GM23338 (cell line): Measurements from ENCODE around the gene GPRC6A. TPM values are rescaled to one million over a fixed set of nuclear protein-coding genes. Genes with fewer than 3 reads are reported as not detected.

ENCODE experiments used
- ATAC-seq: fragments of 200-7000 bp; cut with Tn5 transposase; 3 replicates; pipeline ENCODE4 v1.9.1; 2020
- DNase-seq: peaks from one replicate; pipeline ENCODE4 v3.0.0-alpha.2; 2015; ENCODE audit warnings: low spot score
- H2AFZ ChIP-seq: fragments of 200-600 bp; sonication (generic); 2 replicates; pipeline ENCODE4 v1.8.0; 2016; ENCODE audit warnings: antibody characterized with exemption, mild to moderate bottlenecking, moderate library complexity
- H3F3A ChIP-seq: fragments of 200-600 bp; sonication (generic); replicated peaks from 2 replicates; pipeline ENCODE4 v1.8.0; 2017; ENCODE audit warnings: antibody characterized with exemption, mixed run types, low read depth
- H3K27ac ChIP-seq: fragments of 200-600 bp; sonication (generic); 2 replicates; pipeline ENCODE4 v1.6.1; 2016; ENCODE audit warnings: low read depth
- H3K27me3 ChIP-seq: fragments of 200-600 bp; sonication (generic); 2 replicates; pipeline ENCODE4 v1.8.0; 2016; ENCODE audit warnings: mild to moderate bottlenecking, mixed run types, moderate library complexity; ENCODE audit not compliant: insufficient read depth
- H3K36me3 ChIP-seq: fragments of 200-600 bp; sonication (generic); 2 replicates; pipeline ENCODE4 v1.8.0; 2016; ENCODE audit warnings: mild to moderate bottlenecking; ENCODE audit not compliant: insufficient read depth
- H3K4me1 ChIP-seq: fragments of 200-600 bp; sonication (generic); 2 replicates; pipeline ENCODE4 v1.8.0; 2016; ENCODE audit warnings: mild to moderate bottlenecking, moderate library complexity; ENCODE audit not compliant: insufficient read depth
- H3K4me2 ChIP-seq: fragments of 200-600 bp; sonication (generic); 2 replicates; pipeline ENCODE4 v1.7.1; 2017; ENCODE audit warnings: mixed run types
- H3K4me3 ChIP-seq: fragments of 200-600 bp; sonication (generic); 2 replicates; pipeline ENCODE4 v1.6.1; 2016; ENCODE audit warnings: mixed run types
- H3K79me2 ChIP-seq: fragments of 200-600 bp; sonication (generic); replicated peaks from 2 replicates; pipeline ENCODE4 v1.8.0; 2017; ENCODE audit warnings: mild to moderate bottlenecking; ENCODE audit not compliant: insufficient read depth
- H3K9me2 ChIP-seq: fragments of 200-600 bp; sonication (generic); 2 replicates; pipeline ENCODE4 v1.8.0; 2017; ENCODE audit not compliant: insufficient read depth
- H4K20me1 ChIP-seq: fragments of 200-600 bp; sonication (generic); replicated peaks from 2 replicates; pipeline ENCODE4 v1.8.0; 2017; ENCODE audit warnings: mild to moderate bottlenecking; ENCODE audit not compliant: insufficient read depth
- H3K27ac Mint-ChIP-seq: 2 replicates; pipeline ENCODE4 v1.8.0; 2020; ENCODE audit warnings: inconsistent platforms, mild to moderate bottlenecking, moderate library complexity, mixed read lengths
- H3K27me3 Mint-ChIP-seq: 3 replicates; pipeline ENCODE4 v1.8.0; 2022; ENCODE audit warnings: low read depth, mild to moderate bottlenecking, moderate library complexity, mixed read lengths, inconsistent platforms; ENCODE audit not compliant: insufficient read depth, poor library complexity
- H3K36me3 Mint-ChIP-seq: 3 replicates; pipeline ENCODE4 v1.8.0; 2021; ENCODE audit warnings: low read depth, mild to moderate bottlenecking, inconsistent platforms, moderate library complexity, mixed read lengths
- H3K4me1 Mint-ChIP-seq: 3 replicates; pipeline ENCODE4 v1.8.0; 2020; ENCODE audit warnings: mild to moderate bottlenecking, inconsistent platforms, mixed read lengths
- H3K4me3 Mint-ChIP-seq: 3 replicates; pipeline ENCODE4 v1.8.0; 2021; ENCODE audit warnings: moderate library complexity, mild to moderate bottlenecking, inconsistent platforms, mixed read lengths
- H3K9me3 Mint-ChIP-seq: 3 replicates; pipeline ENCODE4 v1.8.0; 2020; ENCODE audit warnings: moderate library complexity, mild to moderate bottlenecking, inconsistent platforms, mixed read lengths
- CREB1 ChIP-seq: fragments of 250-450 bp; sonication (Bioruptor Pico); IDR thresholded peaks from 2 replicates; pipeline ENCODE4 v1.5.0; 2020; ENCODE audit warnings: low read depth, mild to moderate bottlenecking, moderate library complexity
- CTCF ChIP-seq, 2 experiments: fragments of 200-600 bp in 1 of 2; sonication (generic) in 1 of 2; conservative IDR thresholded peaks; 2 replicates each; pipeline versions ENCODE4 v1.5.1 to v1.6.1; 2016 to 2017; ENCODE audit warnings: antibody characterized with exemption in 2 of 2, low read depth in 2 of 2, mild to moderate bottlenecking in 2 of 2, moderate library complexity in 1 of 2
- ETS1 ChIP-seq: IDR thresholded peaks from 2 replicates; pipeline ENCODE4 v1.6.1; 2016; ENCODE audit warnings: antibody characterized with exemption
- EZH2phosphoT487 ChIP-seq: fragments of 200-600 bp; sonication (generic); IDR thresholded peaks from one replicate; pipeline ENCODE4 v1.8.1; 2018; ENCODE audit warnings: antibody characterized with exemption; ENCODE audit not compliant: unreplicated experiment
- JUNB ChIP-seq: IDR thresholded peaks from one replicate; pipeline ENCODE4 v1.6.1; 2016; ENCODE audit warnings: antibody characterized with exemption; ENCODE audit not compliant: unreplicated experiment
- POLR2AphosphoS5 ChIP-seq: IDR thresholded peaks from 2 replicates; pipeline ENCODE4 v1.6.1; 2016; ENCODE audit warnings: antibody characterized with exemption, low read depth
- STAT1 ChIP-seq: IDR thresholded peaks from one replicate; pipeline ENCODE4 v1.6.1; 2016; ENCODE audit warnings: antibody characterized with exemption; ENCODE audit not compliant: unreplicated experiment
- ZNF114 ChIP-seq: fragments of 250-450 bp; sonication (Bioruptor Pico); IDR thresholded peaks from 2 replicates; pipeline ENCODE4 v1.5.0; 2020; ENCODE audit warnings: mild to moderate bottlenecking, moderate library complexity
- ZNF331 ChIP-seq: fragments of 250-450 bp; sonication (Bioruptor Pico); IDR thresholded peaks from 2 replicates; pipeline ENCODE4 v1.5.0; 2020; ENCODE audit warnings: low read depth, mild to moderate bottlenecking, moderate library complexity
- polyA plus RNA-seq: library from polyadenylated mRNA; unstranded; fragments of >200 nt; fragmentation: Nextera tagmentation; extraction: Ambion mirVana; gene quantifications from 2 replicates; pipeline ENCODE4 v1.2.1, GENCODE V29; 2016
- total RNA-seq: library from RNA; depleted of rRNA; stranded (reverse); fragments of >200 nt; shearing (Covaris generic); gene quantifications from 2 replicates; pipeline ENCODE4 v1.2.3, GENCODE V29; 2014

The GPRC6A gene
- total and polyA plus RNA-seq, 2 experiments from 2014 or later, result 0.21 to 0.45 TPM

DNA sequence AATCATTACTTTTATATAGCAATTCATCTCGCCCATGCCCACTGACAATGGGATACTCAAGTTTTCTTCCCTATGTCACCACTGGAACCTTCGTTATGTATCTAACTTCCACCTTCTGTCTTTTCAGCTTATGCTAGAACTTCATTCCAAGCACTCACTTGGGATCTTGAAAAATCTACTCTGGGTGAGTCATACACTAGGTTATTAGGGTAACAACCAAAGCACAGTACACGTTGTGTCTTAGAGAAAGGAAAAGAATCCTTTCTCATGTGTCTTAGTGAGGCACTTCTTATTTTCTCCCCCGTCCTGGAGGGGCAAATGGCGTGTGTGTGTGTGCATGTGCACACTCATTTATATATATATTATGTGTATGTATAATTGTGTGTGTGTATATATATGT lies 45.0 kb downstream of the GPRC6A start (continued):
- TF ChIP-seq CTCF (conservative IDR thresholded peaks at IDR 0.05; ENCODE audit: low read depth in 2 of 2), result no peak
- no peak for TF ChIP-seq ZNF114
- no peak for TF ChIP-seq ETS1
- TF ChIP-seq ZNF331, result no peak

GRCh38 chr6:116779573-116780164 lies 49.2 kb downstream of the GPRC6A start:
- Histone ChIP-seq H3K9me2 (no peaks in the 10 kb centered on the region), H2AFZ (no peak overlapping the region), H4K20me1 (no peaks in the 10 kb centered on the region), H3K79me2 (no peaks in the 10 kb centered on the region), H3K4me3 (no peak overlapping the region), H3K4me1 (no peaks in the 10 kb centered on the region), H3K27me3 (no peaks in the 10 kb centered on the region), H3F3A (no peaks in the 10 kb centered on the region), H3K4me2 (no peak overlapping the region), H3K27ac (no peak overlapping the region), H3K36me3 (no peaks in the 10 kb centered on the region)
- H3K27ac Mint-ChIP-seq, result no peak overlapping the region
- ATAC-seq (peak; percentile 66), DNase-seq (peak; percentile 85)
- H3K9me3 Mint-ChIP-seq, result no peaks in the 10 kb centered on the region
- no peaks in the 10 kb centered on the region for H3K4me1 Mint-ChIP-seq
- no peaks in the 10 kb centered on the region for H3K36me3 Mint-ChIP-seq
- TF ChIP-seq CREB1 (CRISPR knock-in tag), result no peak
- peak; percentile 54 to 72 for TF ChIP-seq CTCF (conservative IDR thresholded peaks at IDR 0.05; ENCODE audit: low read depth in 2 of 2)
- TF ChIP-seq POLR2AphosphoS5, result no peak
- H3K27me3 Mint-ChIP-seq, result no peaks in the 10 kb centered on the region
- H3K4me3 Mint-ChIP-seq, result no peak overlapping the region

DNA sequence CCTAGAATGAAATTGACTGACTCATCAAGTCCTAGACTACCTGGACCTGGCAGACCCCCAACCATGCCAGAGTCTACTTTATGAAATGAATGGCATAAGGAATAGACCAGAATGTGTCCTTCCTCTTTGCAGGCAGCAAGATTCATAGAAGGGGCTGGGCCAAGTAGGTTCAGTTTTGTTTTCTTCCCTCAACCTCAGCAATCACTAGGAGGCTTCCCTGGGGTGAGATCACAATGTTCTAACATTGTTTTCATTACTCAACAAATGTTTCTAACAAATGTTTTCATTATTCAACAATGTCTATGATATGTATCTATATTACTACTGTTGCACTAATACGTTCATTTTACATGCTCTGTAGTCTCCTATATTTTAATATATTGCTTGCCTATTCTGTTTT lies 55.0 kb downstream of the GPRC6A start:
- Mint-ChIP-seq H3K27ac (no peak overlapping the region), H3K36me3 (no peaks in the 10 kb centered on the region), H3K4me3 (no peak overlapping the region), H3K27me3 (peaks cover 2% of the 10 kb centered on the region), H3K4me1 (no peaks in the 10 kb centered on the region), H3K9me3 (no peaks in the 10 kb centered on the region)
- Histone ChIP-seq H3K4me1 (no peaks in the 10 kb centered on the region), H3K27ac (no peak overlapping the region), H3K4me2 (no peak overlapping the region), H2AFZ (no peak overlapping the region), H3K4me3 (no peak overlapping the region), H3K79me2 (no peaks in the 10 kb centered on the region), H4K20me1 (no peaks in the 10 kb centered on the region), H3K27me3 (no peaks in the 10 kb centered on the region), H3K36me3 (no peaks in the 10 kb centered on the region), H3K9me2 (no peaks in the 10 kb centered on the region), H3F3A (no peaks in the 10 kb centered on the region)
- DNase-seq, result no peak
- no peak for ATAC-seq
- TF ChIP-seq EZH2phosphoT487 (no peak), ZNF114 (no peak), STAT1 (no peak), JUNB (no peak), CREB1 (CRISPR knock-in tag) (no peak)
